ENCODE results near the gene RPS27.
"Not testable (repeated sequence)": the region's sequence is repeated elsewhere in the genome, so short reads cannot be mapped to it uniquely, and the experiment has no call there.

Gene RPS27

GRCh38 chr1:153962088-153963029 lies 28.2 kb upstream of the RPS27 start:
- DNase-seq = no peak

DNA sequence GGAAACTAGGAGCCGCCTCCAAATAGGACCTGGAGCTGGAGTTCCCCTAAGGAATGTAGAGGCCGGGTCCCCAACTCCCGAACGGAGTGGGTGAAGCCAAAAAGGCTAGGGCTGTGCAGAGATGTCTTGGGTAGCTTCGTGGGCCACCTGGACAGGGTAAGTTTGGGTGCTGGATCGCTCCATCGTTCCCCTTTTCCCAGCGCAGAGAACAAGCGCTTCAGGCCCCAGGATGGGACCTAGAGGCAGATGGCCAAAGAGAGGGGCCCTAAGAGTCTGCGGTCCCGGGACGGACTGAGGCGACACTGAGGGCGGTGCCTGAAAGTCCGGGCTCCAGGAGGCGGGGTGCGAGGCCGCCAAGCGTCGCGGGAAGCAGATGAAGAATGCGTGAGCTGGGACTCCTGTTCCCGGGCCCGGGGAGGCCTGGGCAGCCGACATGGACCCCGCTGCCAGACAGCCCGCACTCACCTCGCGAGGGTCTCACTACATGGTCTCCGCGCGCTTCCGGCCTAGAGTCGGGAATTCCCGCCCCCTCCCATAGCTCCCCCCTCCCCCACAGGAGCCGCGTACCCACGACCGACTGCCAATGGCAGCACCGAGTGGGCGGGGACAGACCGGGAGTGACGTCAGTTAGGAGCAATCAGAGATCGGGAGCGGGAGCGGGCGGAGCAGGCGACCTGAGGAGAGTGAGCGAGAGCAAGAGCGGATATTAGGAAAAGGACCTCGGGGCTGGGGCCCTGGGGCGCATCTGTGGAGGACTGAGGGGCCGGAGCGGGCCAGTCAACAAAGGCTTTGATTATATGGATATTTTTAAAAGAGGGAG lies 27.3 kb upstream of the RPS27 start, which contains the start of gene SLC39A1:
SLC39A1 (minus strand) TSS at position 508 of the 820 bp plus-strand sequence. CDS start 822 bp downstream, outside the sequence.
- peak; percentile 96 to 98 for DNase-seq

DNA sequence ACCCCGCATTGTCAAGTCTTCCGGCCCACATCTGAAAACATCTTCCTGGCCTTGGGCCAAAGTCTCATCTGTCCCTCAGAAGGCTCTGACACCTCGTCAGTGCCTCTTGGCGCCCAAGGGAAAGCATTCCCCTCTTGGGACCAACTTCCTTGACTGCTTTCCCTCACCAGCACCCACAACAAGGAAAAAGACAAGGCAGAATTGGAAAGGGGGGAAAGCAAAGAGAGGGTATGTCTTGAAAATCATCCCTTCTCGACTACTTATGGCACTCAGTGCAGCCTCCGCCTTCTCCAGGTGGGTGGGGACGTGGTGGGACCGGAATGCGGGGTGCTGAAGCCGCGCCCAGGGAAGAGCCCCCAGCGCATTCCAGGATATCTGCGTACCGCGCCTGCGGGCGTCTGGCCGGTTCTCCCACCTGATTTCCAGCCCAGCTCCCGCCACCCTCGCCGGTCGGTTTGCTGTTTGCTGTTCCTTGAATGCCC lies 26.7 kb upstream of the RPS27 start:
- DNase-seq = no peak

- peak; percentile 76 to 78 for DNase-seq
Measured at GRCh38 chr1:153967107-153967999, 23.2 kb upstream of the RPS27 start, which contains the start of gene CREB3L4. CREB3L4 (plus strand) TSS chr1:153967902; CDS start chr1:153968526, 624 bp downstream.

DNA sequence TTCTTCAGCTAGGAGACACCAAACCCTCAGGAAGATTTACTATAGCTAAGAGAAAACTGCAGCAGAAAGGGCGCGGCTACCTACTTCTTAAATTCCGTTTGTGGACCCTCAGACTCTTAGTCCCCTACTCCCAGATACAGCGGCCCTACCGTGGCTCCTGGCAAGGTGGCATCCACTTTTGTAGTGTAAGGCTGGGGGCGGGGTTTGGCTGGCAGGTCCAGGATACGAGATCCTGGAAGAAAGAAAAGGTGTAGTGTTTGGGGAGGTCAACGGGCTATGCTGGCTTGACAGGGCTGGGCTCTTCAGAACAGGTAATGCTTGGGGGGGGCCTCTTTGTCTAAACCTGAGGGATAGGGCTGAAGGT lies 22.6 kb upstream of the RPS27 start:
- no peak for DNase-seq

DNA sequence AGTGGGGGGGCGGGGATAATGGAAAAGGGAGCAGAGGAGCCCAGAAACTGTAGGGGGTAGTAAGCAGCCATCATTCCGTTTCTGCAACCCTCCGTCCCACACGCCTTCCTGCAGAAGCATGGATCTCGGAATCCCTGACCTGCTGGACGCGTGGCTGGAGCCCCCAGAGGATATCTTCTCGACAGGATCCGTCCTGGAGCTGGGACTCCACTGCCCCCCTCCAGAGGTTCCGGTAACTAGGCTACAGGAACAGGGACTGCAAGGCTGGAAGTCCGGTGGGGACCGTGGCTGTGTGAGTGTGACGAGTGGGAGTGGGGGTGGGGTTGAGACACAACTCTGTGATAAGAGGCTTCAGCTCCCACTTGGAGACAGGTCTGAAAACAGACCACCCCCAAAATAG lies 22.2 kb upstream of the RPS27 start:
- no peak for DNase-seq

GRCh38 chr1:153968972-153969371 lies 21.6 kb upstream of the RPS27 start:
- DNase-seq = no peak

DNA sequence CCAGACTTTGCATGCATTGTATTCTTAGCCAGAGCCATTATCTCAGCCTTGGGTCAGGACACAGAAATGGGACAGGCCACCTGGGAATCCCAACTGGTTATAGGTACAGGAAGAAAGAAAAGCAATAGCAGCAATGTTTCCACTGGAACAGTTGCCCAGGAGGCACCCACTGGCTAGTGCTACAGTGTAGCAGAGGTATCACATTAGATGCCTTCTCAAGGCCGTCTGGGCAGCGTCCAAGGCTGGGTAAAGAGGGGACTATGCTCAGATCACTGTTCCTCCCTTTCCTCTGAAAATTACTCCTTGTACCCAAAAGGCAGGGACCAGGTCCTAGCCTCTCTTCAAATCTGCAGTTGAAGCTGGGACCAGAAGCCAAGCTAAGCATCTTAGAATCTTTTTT lies 20.2 kb upstream of the RPS27 start:
- no peak for DNase-seq

DNA sequence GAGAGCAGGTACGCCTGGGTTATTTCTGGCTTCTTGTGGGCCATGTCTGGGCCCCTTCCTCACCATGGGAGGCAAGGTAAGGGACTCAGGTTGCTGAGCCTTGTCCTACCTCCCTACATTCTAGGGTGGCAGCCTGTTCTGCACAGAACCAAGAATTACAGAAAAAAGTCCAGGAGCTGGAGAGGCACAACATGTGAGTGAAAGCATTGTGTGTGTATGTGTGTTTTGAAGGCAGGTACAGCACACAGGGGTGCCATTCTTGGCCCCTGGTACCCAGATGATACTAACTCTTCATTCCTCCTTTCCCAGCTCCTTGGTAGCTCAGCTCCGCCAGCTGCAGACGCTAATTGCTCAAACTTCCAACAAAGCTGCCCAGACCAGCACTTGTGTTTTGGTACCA lies 17.5 kb upstream of the RPS27 start:
- DNase-seq = no peak

GRCh38 chr1:153973525-153973924 lies 17.0 kb upstream of the RPS27 start:
- no peak for DNase-seq

DNA sequence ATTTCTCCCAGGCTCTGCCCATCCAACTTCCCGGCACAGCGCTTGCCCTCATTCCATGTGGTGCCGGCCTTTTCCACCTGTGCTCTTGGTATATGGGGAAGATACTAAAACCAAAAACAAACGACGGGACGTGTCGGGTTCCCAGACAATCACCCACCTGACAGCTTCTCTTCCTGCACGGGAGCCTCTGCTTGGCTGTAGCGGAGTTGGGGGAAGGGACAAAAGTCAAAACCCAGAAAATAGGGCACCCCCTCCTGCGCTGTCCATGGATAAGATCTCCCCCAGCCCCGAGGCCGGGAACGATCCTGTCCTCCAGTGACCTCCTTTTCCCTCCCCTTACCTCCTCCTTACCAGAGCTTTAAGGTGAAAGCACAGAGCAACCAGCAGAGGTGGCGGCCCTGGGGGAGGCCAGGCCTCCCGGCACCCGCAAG lies 13.7 kb upstream of the RPS27 start:
- no peak for DNase-seq

DNA sequence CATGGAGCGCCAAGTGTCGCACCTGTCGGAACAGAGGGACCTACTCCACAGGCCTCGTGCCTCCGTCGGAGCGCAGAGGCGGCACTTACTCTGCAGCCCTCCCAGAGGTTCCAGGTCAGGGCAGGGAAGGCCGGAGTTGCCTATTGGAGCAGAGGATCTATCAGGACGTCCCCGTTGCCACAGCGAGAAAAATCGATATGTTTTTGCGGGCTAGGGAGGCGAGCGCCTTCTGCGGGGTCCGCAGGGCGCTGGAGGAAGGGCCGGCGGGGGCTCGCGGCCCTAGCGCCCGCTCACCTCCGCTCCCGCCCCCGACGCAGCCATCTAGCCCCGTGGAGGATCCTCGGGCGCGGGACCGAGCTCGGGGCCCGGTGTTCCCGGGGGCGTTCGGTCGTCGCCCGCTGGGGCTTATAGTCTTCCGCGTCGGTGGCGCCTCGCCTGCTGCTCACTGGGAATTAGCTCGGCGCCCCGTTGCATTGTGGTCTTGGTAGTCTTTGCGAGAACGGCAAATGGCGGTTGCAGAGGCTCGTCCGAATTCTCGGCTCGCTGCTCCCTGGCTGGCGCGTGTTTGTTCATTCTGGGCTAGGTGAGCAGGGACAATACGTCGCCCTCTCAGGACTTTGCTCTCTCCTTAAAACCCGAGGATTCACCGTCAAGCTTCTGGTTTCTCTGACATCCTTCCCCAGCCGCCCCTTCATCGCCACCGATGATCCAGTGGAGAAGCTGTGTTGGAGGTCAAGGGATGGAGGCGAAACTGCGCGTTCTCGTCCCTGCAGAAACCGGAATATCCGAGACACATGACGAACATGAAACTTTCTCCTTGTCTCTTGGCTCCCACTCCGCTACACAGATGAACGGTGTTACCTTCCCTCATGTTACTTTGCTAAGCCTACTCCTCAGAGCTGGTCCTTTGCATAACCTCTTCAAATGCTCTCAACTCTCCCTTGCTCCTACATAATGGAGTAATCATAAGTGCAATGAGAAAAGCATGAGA lies 13.0 kb upstream of the RPS27 start, which contains the start of gene JTB:
JTB (minus strand) TSS at position 425 of the 991 bp plus-strand sequence; CDS start at position 3, 422 bp downstream.
- DNase-seq = peak; percentile 86

DNA sequence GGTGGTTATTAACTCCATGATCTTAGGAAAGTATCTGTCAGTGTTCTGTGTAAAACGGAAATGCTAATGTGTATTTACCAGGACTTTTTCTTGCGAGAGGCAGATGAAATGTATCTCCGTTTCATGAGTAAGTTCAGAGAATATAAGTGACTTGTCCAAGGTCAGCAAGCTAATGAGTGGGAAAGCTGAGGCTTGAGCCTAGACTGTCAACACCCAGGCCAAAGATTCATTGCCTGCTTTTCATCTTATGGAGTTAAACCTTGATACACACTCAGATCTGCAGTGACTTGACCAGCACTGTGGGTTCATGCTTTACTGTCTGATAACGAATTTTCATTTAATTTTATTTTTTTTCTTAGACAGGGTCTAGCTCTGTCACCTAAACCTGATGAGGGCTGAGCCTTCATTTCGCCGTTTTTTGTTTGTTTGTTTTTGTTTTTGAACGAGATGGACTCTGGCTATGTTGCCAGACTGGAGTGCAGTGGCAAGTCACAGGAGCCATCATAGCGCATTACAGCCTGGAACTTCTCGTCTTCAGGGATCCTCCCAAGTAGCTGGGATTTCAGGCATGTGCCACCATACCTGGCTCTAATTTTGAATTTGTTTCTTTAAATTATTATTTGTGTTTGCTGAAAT lies 12.2 kb upstream of the RPS27 start:
- DNase-seq = no peak

GRCh38 chr1:153979091-153979490 lies 11.5 kb upstream of the RPS27 start:
- not testable (repeated sequence) for DNase-seq

GRCh38 chr1:153981735-153982134 lies 8.8 kb upstream of the RPS27 start:
- not testable (repeated sequence) for DNase-seq

- no peak for DNase-seq
Measured at GRCh38 chr1:153984123-153984894, 6.3 kb upstream of the RPS27 start.

- peak in 1 of 2 donors; percentile 39 for DNase-seq
Measured at GRCh38 chr1:153985341-153985912, 5.1 kb upstream of the RPS27 start.

DNA sequence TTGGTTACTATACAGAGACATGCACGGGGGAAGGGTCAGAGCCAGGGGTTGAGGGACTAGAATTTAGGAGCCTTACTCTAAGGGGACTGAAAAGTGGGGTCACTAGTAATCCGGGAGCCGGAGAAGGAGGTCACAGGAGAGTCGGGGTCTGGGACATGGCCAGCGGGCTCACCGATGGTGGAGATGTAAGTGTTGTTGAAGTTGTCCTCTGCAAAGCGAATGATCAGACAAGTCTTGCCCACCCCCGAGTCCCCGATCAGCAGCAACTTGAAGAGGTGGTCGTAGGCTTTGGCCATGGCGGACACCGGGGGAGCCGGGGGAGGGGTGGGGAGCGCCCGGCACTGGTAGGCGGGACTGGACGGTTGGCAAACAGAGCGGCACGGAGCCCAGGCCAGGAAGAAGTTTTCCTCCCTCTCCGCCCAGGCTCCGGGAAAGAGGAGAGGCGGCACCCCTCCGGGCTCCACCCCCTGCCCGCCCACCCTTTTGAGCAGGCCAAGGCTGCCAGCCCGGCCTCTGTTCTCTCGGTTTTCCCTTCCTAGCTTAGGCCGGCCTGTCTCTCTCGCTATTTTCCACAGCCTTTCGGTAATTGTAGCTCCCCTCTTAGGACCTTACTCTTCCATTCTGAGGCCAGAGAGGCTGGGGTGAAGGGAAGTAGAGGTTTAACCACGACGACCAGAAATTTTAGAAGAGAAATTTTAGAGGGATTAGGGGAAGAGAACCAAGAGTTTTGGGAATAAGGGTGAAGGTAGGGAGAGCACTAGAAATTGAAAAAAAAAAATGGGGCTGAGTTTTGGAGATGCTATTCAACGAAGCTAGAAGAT lies 4.4 kb upstream of the RPS27 start, which contains the start of gene RAB13:
RAB13 (minus strand) TSS at position 399 of the 821 bp plus-strand sequence; CDS start at position 296, 103 bp downstream.
- DNase-seq = no peak

Measured in activated CD4-positive, alpha-beta T cell treated with anti-CD3 and anti-CD28 coated beads for 4 hours (primary cell).